ENCODE results near the gene PRR33.

Gene PRR33

DNA sequence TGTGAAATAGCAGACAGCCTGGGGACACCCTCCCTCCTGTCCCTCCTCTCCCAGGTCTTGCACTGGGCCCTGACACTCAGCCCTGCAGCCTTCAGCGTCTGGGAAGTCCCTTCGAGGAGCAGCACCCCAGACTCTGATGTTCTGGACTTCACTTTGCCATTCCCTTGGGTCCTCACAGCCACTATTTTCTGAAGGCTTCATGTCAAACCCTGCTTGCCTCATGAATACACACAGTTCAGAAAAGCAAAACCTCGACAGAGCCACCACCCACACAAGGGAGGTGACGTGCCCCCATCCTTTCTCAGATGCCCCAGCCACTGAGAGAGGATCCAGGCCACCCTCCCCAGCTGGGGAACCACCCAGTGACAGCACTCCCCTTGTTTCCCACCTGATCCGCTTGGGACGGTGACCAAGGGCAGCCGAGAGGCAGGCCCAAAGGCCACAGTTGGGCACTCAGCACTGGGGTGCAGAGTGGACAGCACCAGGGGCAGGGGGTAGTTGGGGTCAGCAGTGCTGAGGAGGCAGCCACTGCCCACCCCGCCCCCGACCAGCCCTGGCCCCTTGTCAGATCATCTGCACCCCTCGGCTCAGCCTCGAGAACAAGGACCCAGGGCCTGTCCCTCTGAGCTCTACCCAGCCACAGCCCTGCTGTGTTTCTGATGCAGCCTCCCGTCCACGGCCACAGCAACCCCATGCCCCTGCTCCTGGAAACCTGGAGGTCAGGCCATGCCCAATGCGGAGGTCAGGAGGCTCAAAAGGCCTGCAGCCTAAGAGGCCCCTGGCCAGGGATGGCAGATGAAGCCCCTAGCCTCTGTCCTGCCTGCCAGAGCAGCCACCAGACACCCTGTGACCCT, 24.7 kb upstream of the PRR33 start:
- DNase-seq = no peak

DNA sequence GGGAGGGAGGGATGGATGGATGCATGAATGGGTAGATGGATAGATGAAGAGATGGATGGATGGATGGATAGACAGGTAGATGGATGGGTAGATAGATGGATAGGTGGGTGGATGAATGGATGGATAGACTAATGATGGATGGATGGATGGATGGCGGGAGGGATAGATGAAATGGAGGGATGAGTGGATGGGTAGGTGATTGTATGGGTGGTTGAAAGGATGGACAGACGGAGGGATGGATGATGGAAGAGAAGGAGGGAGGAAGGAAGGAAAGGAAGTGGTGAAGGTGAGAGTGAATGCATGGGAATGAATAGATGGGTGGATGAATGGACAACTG, 24.1 kb upstream of the PRR33 start:
- no peak for DNase-seq

DNA sequence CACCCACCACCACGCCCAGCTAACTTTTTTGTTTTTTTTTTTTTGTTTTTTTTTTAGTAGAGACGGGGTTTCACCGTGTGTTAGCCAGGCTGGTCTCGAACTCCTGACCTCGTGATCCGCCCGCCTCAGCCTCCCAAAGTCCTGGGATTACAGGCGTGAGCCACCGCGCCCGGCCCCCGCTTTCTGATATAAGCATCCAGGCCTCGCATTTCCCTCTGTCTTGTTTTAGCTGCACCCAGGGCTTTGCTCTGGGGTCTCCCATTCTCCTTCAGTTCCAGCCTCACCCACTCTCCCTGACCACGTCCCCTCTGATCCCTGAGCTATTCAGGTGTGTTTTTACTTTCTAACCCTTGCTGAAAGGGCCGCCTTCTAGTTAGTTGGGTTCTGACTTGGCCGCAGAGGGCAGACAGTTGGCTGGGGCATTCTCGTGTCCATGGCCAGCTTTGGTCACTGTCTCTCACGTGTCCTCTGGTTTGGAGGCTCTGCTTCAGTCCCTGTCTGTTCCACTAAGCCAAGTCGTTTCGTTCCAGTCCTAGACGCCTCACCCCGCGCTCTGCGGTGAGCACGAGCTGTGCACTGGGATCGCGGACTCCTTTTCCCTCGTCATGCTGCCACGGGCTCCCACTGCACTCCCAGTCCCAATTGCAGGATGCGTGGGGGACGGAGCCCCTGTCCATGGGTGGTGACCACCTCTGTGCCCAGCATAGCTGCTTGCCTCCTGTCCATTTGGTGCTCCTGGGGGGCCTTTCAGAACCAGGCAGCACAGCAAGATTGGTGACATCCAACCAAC, 21.8 kb upstream of the PRR33 start:
- no peak for DNase-seq

DNA sequence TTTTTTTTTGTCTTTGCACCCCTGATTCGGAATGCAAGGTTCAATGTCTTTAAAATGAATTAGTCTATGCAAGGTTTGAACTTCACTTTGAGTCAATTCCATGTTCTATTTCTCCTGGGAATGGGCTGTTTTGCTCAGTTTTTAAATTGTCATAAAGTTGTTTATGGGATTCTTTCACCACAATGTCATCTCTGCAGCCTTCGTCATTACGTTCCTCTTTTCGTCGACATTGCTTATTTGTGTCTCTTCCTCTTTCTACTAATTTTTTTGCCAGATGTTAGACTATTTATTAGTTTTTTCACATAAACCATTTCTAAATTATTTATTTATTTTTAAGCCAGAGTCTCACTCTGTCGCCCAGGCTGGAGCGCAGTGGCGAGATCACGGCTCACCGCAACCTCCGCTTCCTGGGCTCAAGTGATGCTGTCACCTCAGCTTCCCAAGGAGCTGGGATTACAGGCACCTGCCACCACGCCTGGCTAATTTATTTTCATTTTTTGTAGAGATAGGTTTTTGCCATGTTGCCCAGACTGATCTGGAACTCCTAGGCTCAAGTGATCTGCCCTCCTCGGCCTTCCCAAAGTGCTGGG, 20.7 kb upstream of the PRR33 start:
- DNase-seq = no peak

DNA sequence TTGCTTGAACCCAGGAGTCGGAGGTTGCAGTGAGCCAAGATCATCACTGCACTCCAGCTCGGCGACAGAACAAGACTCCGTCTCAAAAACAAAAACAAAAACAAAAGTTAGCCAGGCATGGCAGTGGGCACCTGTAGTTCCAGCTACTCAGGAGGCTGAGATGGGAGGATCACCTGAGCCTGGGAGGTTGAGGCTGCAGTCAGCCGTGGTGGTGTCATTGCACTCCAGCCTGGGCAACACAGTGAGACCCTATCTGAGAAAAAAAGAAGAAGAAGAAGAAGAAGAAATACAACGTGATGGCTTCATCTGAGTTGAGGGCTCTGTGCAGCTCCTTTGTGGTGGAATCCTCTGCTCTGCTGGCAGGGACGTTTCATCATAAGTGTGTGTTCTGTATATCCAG, 17.8 kb upstream of the PRR33 start:
- DNase-seq = no peak

DNA sequence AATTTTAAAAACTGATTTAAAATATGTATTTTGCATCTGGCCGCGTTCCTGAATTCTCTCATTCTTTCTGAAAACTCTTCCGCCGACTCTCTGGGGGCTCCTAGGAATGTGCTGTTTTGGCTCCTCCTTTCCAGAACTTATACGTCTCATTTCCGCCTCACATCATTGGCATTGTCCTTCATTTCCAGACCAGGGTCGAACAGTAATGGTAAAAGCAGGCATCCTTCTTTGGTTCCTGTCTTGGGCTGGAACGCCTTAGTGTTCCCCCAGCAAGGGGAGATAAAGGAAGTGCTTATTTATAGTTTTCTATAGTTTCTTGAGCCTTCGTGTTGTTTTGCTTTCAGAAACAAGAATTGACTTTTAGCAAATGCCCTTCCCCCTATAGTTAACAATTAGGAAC, 16.9 kb upstream of the PRR33 start:
- DNase-seq = no peak

DNA sequence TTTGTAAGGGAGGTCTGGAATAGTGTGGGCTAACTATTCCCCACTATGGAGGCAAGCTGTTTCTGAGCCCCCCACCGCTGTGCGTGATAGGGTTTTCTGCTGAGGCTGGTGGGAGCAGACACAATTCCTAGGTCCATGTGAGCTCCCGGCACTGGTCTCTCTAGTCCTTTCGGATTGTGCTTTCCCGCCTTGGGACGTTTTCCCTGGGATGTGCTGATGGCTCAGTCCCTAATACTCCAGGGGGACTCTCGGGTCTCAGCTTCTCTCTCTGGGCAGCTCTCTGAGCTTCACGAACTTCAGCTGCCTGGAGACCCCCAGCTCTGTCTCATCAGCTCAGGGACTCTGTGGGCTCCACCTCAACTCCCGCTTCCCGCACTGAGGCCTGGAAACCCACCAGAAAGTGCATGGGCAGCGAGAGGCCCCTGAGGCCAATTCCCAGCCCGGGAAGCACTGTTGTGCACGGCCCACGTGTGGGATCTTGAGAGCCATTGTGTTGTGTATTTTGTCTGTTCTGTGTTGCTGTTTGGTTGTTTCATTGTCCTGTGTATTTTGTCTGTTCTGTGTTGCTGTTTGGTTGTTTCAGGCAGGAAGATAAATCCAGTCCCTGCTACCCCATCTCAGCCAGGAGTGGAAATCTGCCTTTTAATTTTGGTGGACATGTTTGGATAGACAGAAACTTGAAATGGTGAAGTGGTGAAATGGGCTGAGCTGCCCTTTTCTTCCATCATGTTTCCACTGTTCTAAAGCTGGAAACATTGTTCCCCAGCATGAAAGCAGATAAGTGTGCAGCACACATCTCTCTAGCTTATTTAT, 15.1 kb upstream of the PRR33 start:
- no peak for DNase-seq

GRCh38 chr11:1906181-1906580, 14.5 kb upstream of the PRR33 start:
- no peak for DNase-seq

- no peak for DNase-seq
Measured at GRCh38 chr11:1899686-1900085, 8.0 kb upstream of the PRR33 start.

DNA sequence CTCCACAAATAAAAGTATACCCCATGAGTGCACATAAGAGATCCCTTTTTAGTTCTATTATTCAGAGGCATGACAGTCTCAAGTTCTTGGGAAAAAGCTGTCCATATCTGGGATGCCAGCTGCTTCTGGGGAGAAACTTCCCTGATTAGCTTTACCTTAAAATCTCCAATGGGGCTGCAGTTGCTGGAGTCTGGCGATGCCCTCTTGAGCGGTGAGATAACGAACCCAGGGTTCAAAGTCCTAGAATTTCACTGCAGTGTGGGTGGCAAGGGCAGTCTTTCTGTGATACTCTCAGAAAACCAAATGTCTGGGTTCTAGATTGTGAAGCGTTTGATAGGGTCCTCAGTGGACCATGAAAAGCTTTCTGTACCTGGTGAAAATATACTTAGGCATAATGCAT, 7.4 kb upstream of the PRR33 start:
- DNase-seq = no peak

GRCh38 chr11:1896923-1897322, 5.2 kb upstream of the PRR33 start:
- no peak for DNase-seq

DNA sequence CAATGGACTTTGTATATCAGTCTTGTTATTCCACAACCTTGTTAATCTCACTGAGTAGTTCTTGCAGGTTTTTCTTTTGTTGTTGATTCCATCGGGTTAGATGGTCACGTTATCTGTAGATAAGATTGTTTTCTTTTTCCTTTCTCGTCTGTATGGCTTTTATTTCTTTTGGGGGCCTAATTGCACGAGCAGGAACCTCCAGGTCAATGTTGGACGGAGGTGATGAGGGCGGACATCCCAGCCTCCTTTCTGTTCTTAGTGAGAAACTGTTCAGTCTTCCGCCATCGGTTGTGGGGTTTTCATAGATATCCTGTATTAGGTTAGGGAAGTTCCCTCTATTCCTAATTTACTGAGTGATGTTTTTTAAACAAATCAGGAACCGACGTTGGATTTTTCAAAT, 4.8 kb upstream of the PRR33 start:
- no peak for DNase-seq

- no peak for DNase-seq
Measured at GRCh38 chr11:1894759-1895158, 3.1 kb upstream of the PRR33 start.

GRCh38 chr11:1893581-1894359, 2.1 kb upstream of the PRR33 start:
- no peak for DNase-seq

- DNase-seq = no peak
Measured at GRCh38 chr11:1892558-1892957, 863 bp upstream of the PRR33 start.

DNA sequence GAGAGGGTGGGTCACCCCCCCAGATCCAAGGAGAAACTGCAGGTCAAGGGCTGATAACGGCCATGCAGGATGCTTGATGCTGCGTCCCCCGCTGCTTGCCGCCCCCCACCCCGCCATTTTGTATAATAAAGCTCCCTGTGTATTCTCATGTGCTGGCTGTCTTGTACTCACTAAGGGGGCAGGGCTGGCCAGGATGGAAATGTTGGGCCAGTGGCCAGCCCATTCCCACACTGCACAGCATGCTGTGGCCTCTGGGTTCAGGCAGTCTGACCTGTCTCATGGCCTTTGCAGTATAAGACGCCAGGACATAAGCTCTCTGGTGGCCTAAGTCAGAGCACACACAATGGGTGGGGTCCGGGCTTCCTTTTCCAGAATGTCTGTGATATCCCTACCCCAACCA, 421 bp upstream of the PRR33 start:
- no peak for DNase-seq

DNA sequence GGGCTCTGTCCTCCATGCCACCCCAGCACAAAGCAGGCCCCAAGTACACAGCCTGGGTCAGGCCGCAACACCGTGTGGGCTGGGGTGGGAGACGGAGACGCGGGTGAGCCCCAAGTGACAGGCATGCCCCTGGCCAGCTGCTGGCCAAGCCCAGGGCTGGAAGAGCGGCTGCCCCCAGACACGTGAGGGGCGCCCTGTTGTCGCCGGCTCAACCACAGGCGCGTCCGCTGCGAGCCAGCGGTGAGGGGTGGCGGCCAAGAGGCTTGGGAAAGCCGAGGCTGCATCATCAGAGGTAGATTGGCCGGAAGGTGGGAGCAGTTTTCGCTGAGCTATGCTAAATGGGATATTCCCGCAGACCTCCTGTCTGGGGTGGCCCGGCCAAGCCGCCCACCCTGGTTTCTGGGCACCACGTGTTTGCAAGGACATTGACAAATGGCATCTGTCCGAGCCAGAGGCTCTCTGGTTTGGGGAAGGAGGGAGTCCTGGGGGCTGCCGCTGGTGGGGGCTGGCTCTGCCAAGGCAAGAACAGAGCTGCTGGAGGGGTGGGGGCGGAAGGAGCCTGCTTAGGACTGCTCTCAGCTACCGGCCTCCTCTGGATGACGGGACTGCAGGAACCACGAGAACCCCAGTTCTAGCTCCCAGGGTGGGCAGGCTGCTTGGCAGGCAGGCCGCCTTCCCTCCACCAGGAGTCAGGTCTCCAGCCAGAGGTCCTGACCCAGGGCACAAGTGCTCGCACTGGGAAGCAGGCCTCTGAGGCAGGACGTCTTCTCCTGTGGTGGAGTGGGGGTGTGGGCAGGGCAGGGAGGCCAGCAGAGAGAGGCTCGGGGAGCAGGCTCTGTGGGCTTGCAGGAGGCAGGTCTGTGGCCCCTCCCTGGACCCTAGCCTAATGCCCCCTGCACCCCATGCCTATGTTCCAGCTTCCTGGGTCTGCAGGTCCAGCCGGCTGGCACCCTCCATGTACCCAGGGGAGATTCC, 552 bp downstream of the PRR33 start:
- DNase-seq = no peak

- no peak for DNase-seq
Measured at GRCh38 chr11:1889941-1890855, 1.5 kb downstream of the PRR33 start.

DNA sequence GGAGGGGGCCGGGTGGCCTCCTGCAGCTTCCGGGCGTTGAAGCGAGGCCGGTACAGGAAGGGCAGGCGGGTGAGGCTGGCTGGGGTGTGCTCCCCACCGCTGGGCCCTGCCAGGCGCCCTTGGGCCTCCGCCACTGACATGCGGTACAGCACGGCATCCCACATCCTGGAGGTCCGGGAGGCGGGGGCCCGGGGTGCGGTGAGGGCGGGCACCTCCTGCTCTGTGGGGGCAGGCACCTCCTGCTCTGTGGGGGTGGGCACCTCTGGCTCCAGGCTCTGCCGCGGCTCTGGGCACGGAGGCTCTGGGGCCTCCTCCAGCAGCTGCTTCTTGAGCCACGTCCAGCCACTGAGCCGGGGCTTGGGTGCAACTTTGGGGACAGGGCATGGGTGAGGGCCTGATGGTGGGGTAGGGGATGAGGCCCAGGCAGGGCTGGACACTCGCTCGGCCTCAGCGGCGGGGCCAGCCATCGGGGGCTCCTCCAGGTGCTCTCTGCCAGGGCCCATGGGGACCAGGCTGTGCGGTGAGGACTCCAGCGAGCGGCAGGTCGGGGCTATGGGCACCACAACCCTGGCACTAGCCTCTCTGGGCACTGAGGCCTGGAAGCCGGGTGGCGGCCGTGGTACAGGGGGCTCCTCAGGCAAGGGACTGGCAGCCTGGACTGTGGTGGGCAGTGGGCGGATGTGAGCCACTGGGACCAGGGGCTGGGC, 2.3 kb downstream of the PRR33 start:
- DNase-seq = no peak

Measured in NCI-H1417 treated with DMSO at 0.1 percent for 48 hours (cell line).